ENCODE data around the gene ZNF710. TPM values are rescaled to one million over a fixed set of nuclear protein-coding genes. Genes with fewer than 3 reads are reported as not detected.
A peak's percentile ranks its signal among the peaks of the same experiment; 100 is the strongest.

The ZNF710 gene
- total and polyA plus RNA-seq, 2 experiments from 2014 or later = 15.9 to 18.2 TPM

- TF ChIP-seq CTCF (conservative IDR thresholded peaks at IDR 0.05; ENCODE audit: low read depth in 2 of 2) (no peak), JUNB (IDR thresholded peaks at IDR 0.05; ENCODE audit: unreplicated experiment) (no peak), EZH2phosphoT487 (IDR thresholded peaks at IDR 0.05; ENCODE audit: unreplicated experiment) (no peak), EZH2 (IDR thresholded peaks at IDR 0.05; ENCODE audit: low read depth, unreplicated experiment) (no peak)
Observed at GRCh38 chr15:90060797-90061196, 59.7 kb downstream of the ZNF710 start (continued).

GRCh38 chr15:90062023-90062442 lies 60.9 kb downstream of the ZNF710 start:
- H3K4me3 ChIP-seq = peak overlapping the region; percentile 21; the same call in 1 of the 2 replicates
- peak; percentile 70 for ATAC-seq
- H3K27ac ChIP-seq (ENCODE audit: low read depth) = peak overlapping the region; percentile 85; the same call in 1 of the 2 replicates
- no peaks in the 10 kb centered on the region; the same call in 1 of the 3 replicates for H3K36me3 Mint-ChIP-seq (ENCODE audit: low read depth)
- H3K27ac Mint-ChIP-seq = peak overlapping the region; percentile 93
- H3F3A ChIP-seq (replicated peaks; ENCODE audit: low read depth) = peaks cover 9% of the 10 kb centered on the region; the same call in 1 of the 2 replicates
- no peaks in the 10 kb centered on the region; the same call in 1 of the 2 replicates for H4K20me1 ChIP-seq (replicated peaks; ENCODE audit: insufficient read depth)
- H3K4me1 ChIP-seq (ENCODE audit: insufficient read depth) = peaks cover 41% of the 10 kb centered on the region
- no peaks in the 10 kb centered on the region for H3K27me3 ChIP-seq (ENCODE audit: insufficient read depth)
- H3K4me1 Mint-ChIP-seq = peaks cover 54% of the 10 kb centered on the region
- no peaks in the 10 kb centered on the region for H3K9me3 Mint-ChIP-seq
- H3K4me3 Mint-ChIP-seq = peak overlapping the region; percentile 17; the same call in 1 of the 3 replicates
- peak overlapping the region; percentile 68 for H3K4me2 ChIP-seq
- H3K79me2 ChIP-seq (replicated peaks; ENCODE audit: insufficient read depth) = 0 out of 2 replicates have a peak, but pooled peaks cover 4% of the 10 kb centered on the region
- H2AFZ ChIP-seq = no peak overlapping the region
- H3K27me3 Mint-ChIP-seq (ENCODE audit: insufficient read depth, low read depth, poor library complexity) = peaks cover 26% of the 10 kb centered on the region
- no peaks in the 10 kb centered on the region for H3K36me3 ChIP-seq (ENCODE audit: insufficient read depth)
- TF ChIP-seq ETS1 (IDR thresholded peaks at IDR 0.05) (peak; percentile 52), POLR2AphosphoS5 (IDR thresholded peaks at IDR 0.05; ENCODE audit: low read depth) (no peak), REST (IDR thresholded peaks at IDR 0.05; ENCODE audit: unreplicated experiment) (no peak), STAT1 (IDR thresholded peaks at IDR 0.05; ENCODE audit: unreplicated experiment) (no peak)
- DNase-seq (ENCODE audit: low spot score) = peak; percentile 90
- H3K9me2 ChIP-seq (ENCODE audit: insufficient read depth) = no peaks in the 10 kb centered on the region
